ENCODE measurements around the gene AARS1.
"Not testable (repeated sequence)": the region's sequence is repeated elsewhere in the genome, so short reads cannot be mapped to it uniquely, and the experiment has no call there.

The AARS1 gene

GRCh38 chr16:70223971-70224513 is 65.3 kb downstream of the AARS1 start:
- DNase-seq (ENCODE audit: low read depth): not testable (repeated sequence)

GRCh38 chr16:70223216-70223615 is 66.1 kb downstream of the AARS1 start:
- DNase-seq (ENCODE audit: low read depth): not testable (repeated sequence)

GRCh38 chr16:70222574-70222973 is 66.7 kb downstream of the AARS1 start:
- not testable (repeated sequence) for DNase-seq (ENCODE audit: low read depth)

GRCh38 chr16:70218586-70218985 is 70.7 kb downstream of the AARS1 start:
- not testable (repeated sequence) for DNase-seq (ENCODE audit: low read depth)

GRCh38 chr16:70206382-70206781 is 82.9 kb downstream of the AARS1 start:
- DNase-seq (ENCODE audit: low read depth): not testable (repeated sequence)

- DNase-seq (ENCODE audit: low read depth): not testable (repeated sequence)
Measured at GRCh38 chr16:70204668-70205405, 84.5 kb downstream of the AARS1 start.

GRCh38 chr16:70204010-70204409 is 85.3 kb downstream of the AARS1 start:
- not testable (repeated sequence) for DNase-seq (ENCODE audit: low read depth)

- not testable (repeated sequence) for DNase-seq (ENCODE audit: low read depth)
Measured at GRCh38 chr16:70203508-70203907, 85.8 kb downstream of the AARS1 start.

All from amniotic epithelial cell (primary cell).